ENCODE results near the gene TALDO1.

DNA sequence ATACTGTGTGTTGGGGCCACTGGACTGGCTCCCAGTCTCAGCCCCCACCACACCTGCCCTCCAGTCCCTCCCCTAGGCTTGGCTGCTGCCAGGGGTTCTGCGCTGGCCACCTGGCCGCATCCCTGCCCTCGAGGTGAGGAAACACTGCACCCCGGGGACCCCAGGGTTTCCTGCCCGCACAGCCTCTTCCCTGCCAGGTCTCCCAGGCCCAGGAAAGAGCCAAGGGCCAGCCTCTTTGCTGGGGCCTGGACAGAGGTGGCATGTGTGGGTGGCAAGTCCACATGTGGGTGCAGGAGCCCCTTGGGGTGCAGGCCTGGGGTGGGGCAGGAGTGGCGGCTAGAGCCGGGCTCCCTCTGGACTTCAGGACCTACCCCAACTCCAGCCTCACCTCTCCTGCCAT, 38.8 kb upstream of the TALDO1 start:
- TF ChIP-seq, protein P1, sequence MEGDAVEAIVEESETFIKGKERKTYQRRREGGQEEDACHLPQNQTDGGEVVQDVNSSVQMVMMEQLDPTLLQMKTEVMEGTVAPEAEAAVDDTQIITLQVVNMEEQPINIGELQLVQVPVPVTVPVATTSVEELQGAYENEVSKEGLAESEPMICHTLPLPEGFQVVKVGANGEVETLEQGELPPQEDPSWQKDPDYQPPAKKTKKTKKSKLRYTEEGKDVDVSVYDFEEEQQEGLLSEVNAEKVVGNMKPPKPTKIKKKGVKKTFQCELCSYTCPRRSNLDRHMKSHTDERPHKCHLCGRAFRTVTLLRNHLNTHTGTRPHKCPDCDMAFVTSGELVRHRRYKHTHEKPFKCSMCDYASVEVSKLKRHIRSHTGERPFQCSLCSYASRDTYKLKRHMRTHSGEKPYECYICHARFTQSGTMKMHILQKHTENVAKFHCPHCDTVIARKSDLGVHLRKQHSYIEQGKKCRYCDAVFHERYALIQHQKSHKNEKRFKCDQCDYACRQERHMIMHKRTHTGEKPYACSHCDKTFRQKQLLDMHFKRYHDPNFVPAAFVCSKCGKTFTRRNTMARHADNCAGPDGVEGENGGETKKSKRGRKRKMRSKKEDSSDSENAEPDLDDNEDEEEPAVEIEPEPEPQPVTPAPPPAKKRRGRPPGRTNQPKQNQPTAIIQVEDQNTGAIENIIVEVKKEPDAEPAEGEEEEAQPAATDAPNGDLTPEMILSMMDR (conservative IDR thresholded peaks at IDR 0.05; ENCODE audit: low read depth, low read length): no peak
- TF ChIP-seq EZH2 (IDR thresholded peaks at IDR 0.05; ENCODE audit: borderline replicate concordance, low read depth, low read length, poor library complexity, severe bottlenecking): no peak
